Inflammatory macrophage treated with lipopolysaccharide for 4 hours (primary cell): ENCODE data around the gene DOLK.
A peak's percentile ranks its signal among the peaks of the same experiment; 100 is the strongest.

Source experiments
- DNase-seq: peaks from one replicate; pipeline ENCODE4 v3.0.0-alpha.2; 2020

Gene DOLK

GRCh38 chr9:128929560-128929959 lies 17.8 kb downstream of the DOLK start:
- DNase-seq: no peak

DNA sequence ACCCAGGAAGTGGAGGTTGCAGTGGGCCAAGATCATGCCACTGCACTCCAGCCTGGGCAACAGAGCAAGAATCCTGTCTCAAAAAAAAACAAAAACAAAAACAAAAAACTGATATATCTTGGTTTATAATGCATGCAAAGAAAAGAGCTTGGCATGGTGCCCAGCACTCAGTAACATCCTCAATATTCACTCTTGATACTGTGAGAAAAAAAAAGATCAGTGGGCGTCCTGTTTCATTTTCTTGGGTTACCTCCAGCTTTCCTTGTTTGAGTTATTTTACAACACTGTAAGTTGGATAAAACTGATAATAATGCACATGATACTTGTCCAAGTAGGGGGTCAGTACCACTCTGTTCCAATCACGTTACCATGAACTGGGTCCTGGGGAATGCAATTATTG lies 18.8 kb downstream of the DOLK start:
- peak; percentile 30 for DNase-seq

- DNase-seq: peak; percentile 28
Measured at GRCh38 chr9:128927731-128928411, 19.5 kb downstream of the DOLK start.

DNA sequence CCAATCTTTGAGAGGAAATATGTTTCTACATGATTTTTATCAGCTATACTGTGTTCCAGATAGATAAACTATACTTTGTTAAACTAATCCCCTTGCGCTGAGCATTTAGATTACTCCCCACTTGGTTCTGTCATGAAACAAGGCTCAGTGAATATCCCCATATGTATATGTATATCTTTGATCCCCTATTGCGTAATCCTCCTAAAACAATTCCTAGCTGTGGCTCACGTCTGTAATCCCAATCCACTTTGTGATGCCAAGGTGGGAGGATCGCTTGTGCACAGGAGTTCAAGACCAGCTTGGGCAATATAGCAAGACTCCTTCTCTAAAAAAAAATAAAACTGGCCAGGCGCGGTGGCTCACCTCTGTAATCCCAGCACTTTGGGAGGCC lies 23.9 kb downstream of the DOLK start:
- DNase-seq: no peak

- DNase-seq: no peak
Measured at GRCh38 chr9:128921881-128922763, 25.3 kb downstream of the DOLK start.

DNA sequence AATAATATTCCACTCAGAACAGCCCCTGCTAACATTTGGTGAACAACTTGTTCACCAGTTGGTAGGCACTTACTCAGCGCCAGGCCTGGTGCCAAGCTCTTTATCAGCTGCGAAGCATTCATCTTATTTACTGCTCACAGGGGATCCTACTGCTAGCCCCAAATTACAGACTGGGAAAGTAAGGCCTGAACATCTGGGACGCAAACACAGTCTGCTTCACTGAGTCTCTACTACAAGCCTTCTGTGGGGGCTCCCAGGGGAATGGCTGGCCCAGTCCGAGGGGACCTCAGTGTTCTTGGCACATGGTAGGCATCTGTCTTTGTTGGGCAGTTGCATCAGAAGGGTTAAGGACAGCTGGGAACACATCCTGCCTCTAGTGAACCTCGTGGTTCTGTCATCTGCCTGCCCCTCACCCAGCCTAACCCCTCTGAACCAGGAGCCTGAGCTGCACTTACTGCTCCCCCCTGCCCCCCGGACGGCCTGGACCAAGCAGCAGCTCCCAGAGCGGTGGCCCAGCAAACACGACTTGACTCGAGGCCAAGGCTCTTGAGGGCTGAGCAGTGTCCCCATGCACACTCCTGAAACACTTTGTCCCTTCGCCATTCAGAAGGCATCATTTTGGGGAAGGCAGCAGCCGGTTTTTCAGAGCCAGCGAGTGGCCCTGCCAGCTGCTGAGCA lies 26.9 kb downstream of the DOLK start, which contains the start of gene PHYHD1:
Gene PHYHD1, plus strand, starts transcription at position 602 of the 678 bp plus-strand sequence. CDS start 1,342 bp downstream, outside the sequence.
- DNase-seq: no peak

- DNase-seq: no peak
Measured at GRCh38 chr9:128919402-128920089, 27.9 kb downstream of the DOLK start.

DNA sequence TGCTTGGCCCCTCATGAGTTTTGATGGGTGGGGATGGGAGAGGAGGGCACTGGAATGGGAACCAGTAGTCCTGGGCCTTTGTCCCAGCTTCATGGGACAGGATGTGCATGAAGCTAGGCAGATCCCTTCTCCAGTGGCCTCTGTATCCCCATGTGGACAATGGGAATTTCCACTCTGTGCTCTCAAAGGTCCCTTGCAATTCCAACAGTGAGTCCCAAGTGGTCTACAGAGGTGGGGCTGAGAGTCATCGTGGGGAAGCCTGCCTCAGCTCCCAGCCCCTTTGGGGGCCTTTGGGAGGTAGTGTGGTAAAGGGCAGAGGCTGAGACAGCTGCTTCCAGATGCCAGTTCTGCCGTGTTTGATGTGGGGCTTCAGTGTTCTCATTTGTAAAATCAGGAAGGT lies 28.5 kb downstream of the DOLK start:
- no peak for DNase-seq

DNA sequence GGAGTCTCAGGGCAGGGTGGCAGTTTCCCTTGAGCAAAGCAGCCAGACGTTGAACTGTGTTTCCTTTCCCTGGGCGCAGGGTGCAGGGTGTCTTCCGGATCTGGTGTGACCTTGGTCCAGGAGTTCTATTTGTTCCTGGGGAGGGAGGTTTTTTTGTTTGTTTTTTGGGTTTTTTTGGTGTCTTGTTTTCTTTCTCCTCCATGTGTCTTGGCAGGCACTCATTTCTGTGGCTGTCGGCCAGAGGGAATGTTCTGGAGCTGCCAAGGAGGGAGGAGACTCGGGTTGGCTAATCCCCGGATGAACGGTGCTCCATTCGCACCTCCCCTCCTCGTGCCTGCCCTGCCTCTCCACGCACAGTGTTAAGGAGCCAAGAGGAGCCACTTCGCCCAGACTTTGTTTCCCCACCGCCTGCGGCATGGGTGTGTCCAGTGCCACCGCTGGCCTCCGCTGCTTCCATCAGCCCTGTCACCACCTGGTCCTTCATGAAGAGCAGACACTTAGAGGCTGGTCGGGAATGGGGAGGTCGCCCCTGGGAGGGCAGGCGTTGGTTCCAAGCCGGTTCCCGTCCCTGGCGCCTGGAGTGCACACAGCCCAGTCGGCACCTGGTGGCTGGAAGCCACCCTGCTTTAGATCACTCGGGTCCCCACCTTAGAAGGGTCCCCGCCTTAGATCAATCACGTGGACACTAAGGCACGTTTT lies 30.1 kb downstream of the DOLK start:
- DNase-seq: no peak

DNA sequence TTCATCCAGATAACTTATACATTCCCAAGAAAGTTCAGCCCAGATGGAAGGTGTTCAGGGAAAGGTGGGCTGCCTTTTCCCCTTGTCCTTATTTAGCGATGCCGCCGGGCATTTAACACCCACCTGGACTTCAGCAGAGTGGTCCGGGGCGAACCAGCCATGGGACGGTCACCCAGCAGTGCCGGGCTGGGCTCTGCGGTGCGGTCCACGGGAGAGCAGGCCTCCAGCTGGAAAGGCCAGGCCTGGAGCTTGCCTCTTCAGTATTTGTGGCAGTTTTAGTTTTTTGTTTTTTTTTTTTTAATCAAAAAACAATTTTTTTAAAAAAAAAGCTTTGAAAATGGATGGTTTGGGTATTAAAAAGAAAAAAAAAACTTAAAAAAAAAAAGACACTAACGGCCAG lies 30.7 kb downstream of the DOLK start:
- no peak for DNase-seq

DNA sequence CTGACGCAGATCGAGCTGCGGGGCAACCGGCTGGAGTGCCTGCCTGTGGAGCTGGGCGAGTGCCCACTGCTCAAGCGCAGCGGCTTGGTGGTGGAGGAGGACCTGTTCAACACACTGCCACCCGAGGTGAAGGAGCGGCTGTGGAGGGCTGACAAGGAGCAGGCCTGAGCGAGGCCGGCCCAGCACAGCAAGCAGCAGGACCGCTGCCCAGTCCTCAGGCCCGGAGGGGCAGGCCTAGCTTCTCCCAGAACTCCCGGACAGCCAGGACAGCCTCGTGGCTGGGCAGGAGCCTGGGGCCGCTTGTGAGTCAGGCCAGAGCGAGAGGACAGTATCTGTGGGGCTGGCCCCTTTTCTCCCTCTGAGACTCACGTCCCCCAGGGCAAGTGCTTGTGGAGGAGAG lies 31.2 kb downstream of the DOLK start:
- no peak for DNase-seq

DNA sequence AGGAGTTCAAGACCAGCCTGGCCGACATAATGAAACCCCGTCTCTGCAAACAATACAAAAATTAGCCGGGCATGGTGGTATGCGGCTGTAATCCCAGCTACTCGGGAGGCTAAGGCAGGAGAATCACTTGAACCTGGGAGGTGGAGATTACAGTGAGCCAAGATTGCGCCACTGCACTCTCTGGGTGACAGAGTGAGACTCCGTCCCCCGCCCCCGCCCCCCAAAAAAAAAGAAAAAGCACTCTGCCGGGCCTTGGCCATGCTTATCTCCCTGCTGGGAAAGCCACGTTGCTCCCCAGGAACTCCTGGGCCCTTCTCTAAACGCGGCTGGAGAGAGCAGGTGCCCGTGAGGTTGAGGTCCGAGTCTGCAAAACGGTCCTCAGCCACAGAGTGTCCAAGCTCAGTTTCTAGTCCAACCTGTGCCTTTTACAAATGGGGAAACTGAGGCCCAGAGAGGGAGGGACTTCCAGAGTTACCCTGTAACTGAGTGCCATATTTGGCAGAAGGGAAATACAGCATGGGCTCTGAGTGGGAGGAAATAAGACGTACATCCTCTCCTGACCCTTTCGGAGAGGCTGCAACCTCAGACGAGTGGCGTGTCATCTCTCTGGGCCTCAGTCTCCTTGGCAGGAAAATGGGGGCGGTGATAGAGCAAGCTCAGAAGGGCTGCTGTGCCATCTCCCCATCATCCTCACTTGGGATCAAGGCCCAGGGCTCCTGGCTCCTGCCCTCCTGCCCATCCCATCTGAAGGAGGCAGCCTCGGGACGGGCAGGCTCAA lies 33.2 kb downstream of the DOLK start:
- DNase-seq: peak; percentile 24

DNA sequence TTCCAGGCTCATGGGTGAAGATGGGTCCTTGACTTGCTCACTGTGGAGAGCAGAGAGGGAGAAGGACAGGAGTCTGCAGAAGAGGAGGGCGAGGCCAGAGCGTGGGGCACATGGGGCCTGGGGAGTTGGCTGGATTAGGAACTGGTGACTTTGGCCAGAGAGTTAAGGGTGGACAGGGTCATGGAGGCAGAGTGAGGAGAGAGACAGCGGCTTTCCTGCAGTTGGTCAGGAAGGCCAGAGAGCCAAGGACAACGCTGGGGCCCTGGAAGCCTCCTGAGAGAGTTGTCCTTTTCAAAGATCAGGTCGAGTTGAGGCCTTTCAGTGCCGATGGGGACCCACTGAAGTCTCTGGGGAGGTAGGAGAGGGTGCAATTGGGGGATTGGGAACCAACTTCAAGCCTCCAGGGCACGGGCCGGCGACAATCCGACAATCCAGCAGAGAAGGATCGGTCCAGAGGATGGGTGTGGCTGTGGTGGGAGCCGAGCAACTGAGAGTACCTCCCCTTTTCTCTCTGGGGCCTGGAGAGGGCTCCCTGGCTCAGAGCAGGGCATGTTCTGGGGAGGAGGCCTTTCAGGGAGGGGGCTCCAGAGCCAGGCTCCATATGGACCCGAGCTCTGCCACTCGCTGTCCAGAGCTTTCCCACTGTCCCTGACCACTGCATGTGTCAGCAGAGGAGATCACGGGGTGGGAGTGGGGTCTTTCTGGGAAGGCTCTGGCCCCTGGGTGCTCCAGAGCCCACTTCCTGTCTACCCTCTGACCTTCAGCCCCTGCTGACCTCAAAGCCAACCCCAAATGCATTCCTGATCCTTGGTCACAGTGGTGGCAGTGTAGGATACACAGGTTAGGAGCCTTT lies 34.1 kb downstream of the DOLK start:
- DNase-seq: no peak

DNA sequence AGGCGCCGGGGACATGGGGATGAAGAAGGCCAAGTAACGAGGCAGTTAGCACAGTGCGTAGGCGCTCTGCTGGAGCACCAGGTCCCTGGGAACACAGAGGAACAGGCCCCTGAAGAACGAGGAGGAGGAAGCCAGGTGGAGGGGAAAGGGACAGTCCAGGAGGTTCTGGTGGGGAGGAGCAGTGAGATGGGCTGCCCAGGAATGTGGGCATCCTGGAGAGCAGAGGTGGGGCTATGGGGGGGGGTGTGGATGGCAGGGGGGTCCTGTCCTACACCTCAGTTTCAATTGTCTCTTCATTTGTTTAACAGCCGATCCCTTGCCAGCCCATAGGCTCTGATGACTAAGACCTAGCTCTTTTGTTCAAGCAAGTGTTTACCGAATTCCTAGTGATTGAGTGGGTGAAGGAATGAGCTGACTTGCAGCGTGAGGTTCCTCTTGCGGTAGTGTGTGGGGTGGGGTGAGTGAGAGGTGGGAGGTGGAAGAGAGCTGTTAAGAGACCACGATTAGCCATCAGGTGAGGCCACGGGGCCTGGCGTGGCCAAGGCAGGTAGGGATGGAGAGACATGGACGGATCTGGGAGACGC lies 35.0 kb downstream of the DOLK start:
- DNase-seq: peak; percentile 46

DNA sequence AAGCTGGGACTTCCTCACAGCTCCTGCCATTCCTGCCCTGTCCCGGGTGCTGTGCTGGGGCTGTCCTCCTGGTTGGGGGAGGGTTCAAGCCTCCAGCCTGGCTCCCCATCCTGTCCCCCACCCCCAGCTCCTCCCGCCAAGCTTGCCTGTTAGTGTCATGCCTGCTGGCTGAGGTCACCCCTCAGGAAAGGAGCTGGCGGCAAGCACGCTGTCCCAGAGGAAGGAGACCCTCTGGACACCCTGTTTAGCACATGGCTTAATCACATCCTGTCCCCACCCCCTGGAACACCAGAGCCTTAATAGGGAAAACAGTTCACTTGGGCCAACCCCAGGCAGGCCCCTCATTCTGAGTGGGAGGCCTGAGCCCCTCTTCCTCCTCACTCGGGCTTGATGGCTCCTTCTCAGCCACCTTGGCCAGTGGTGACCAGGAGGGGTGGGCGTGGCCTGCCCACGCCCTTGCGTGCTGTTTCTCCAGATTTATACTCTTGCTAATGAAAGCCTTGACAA lies 35.8 kb downstream of the DOLK start:
- no peak for DNase-seq

GRCh38 chr9:128910906-128911305 lies 36.5 kb downstream of the DOLK start:
- no peak for DNase-seq

- no peak for DNase-seq
Measured at GRCh38 chr9:128909859-128910258, 37.5 kb downstream of the DOLK start.

GRCh38 chr9:128908372-128908771 lies 39.0 kb downstream of the DOLK start:
- no peak for DNase-seq

GRCh38 chr9:128906741-128907140 lies 40.7 kb downstream of the DOLK start:
- DNase-seq: no peak

DNA sequence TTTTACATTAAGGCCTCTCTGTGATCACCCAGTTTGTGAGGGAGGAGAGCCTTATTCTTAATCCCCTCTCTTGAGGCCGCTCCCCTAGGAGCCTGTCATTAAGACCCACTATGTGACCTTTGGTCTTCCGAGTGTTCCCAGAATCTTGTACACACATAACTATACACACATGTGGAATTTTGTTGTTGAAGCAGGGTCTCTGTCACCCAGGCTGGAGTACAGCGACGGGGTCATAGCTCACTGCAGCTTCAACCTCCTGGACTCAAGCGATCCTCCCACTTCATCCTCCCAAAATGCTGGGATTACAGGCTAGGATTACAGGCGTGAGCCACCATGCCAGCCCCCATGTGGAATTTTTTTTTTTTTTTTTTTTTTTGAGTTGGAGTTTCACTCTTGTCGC lies 41.4 kb downstream of the DOLK start:
- DNase-seq: no peak
